HepG2 (cell line): Measurements from ENCODE around the gene ZNF396. TPM values are rescaled to one million over a fixed set of nuclear protein-coding genes. Genes with fewer than 3 reads are reported as not detected.

Experiments used
- ATAC-seq: fragments of 200-7000 bp; cut with Tn5 transposase; 3 replicates; pipeline ENCODE4 v1.9.1; 2020; ENCODE audit warnings: mild to moderate bottlenecking, moderate library complexity
- BruUV-seq: library from RNA; stranded (reverse); fragments of 400-500 nt; replicated peaks from 2 replicates; lab custom pipeline; 2021; lab: Mats Ljungman, UMichigan
- CTCF ChIA-PET: fragments of 300-600 bp; formaldehyde crosslinking; extraction: SDS; loops from one replicate; lab custom pipeline; 2021; ENCODE audit warnings: low total read pairs, inconsistent platforms, low intra/inter-chr PET ratio; lab: Yijun Ruan, JAX
- POLR2A ChIA-PET: fragments of 350-600 bp; sonication (Branson Sonifier 250); formaldehyde crosslinking; loops from one replicate; lab custom pipeline; 2020; ENCODE audit warnings: antibody characterized with exemption, inconsistent platforms; lab: Yijun Ruan, JAX
- DNase-seq: peaks from one replicate; pipeline ENCODE4 v3.0.0-alpha.2; 2015; ENCODE audit warnings: low spot score
- FAIRE-seq: peaks from 3 replicates; lab custom pipeline; 2011; peaks lifted over from hg19 to GRCh38; lab: Jason Lieb, UNC
- H2AFZ ChIP-seq: one replicate; pipeline ENCODE4 v1.6.1; 2011; ENCODE audit warnings: low read length, inconsistent platforms
- H3K27ac ChIP-seq: fragments of 300-600 bp; 3 replicates; pipeline ENCODE4 v1.8.0; 2011; ENCODE audit warnings: mixed run types, mild to moderate bottlenecking, mixed read lengths, low read length, inconsistent platforms; ENCODE audit not compliant: insufficient read depth; ENCODE audit errors: extremely low read length
- H3K27me3 ChIP-seq, 2 experiments: fragments of 200-600 bp in 1 of 2; 2 replicates in 1 of 2; 3 replicates in 1 of 2; pipeline versions ENCODE4 v1.6.0 to v1.8.0; 2011; ENCODE audit warnings: low read length in 2 of 2, mild to moderate bottlenecking in 2 of 2, moderate library complexity in 2 of 2, inconsistent platforms in 1 of 2; ENCODE audit not compliant: insufficient read depth in 2 of 2, control insufficient read depth in 1 of 2
- H3K36me3 ChIP-seq, 2 experiments: fragments of 200-600 bp in 1 of 2; replicated peaks in 1 of 2; 2 replicates in 1 of 2; 3 replicates in 1 of 2; pipeline versions ENCODE4 v1.5.1 to v1.8.0; 2011; ENCODE audit warnings: low read length in 2 of 2, inconsistent platforms in 1 of 2; ENCODE audit not compliant: insufficient read depth in 2 of 2, control insufficient read depth in 1 of 2
- H3K4me1 ChIP-seq: 2 replicates; pipeline ENCODE4 v1.5.1; 2012; ENCODE audit warnings: low read length, inconsistent platforms; ENCODE audit not compliant: insufficient read depth
- H3K4me2 ChIP-seq: 2 replicates; pipeline ENCODE4 v1.6.0; 2011; ENCODE audit warnings: low read depth, low read length, inconsistent platforms
- H3K4me3 ChIP-seq, 3 experiments: fragments of 200-600 bp in 1 of 3; sonication (generic), shearing (Covaris generic) in 1 of 3; replicated peaks in 1 of 3; 2 replicates each; pipeline ENCODE4 v1.5.1; 2011 to 2016; ENCODE audit warnings: low read length in 3 of 3, inconsistent platforms in 2 of 3, low read depth in 2 of 3, mild to moderate bottlenecking in 2 of 3, control low read depth in 1 of 3, mixed read lengths in 1 of 3; ENCODE audit not compliant: insufficient read depth in 1 of 3
- H3K79me2 ChIP-seq: one replicate; pipeline ENCODE4 v1.6.1; 2011; ENCODE audit warnings: low read length, inconsistent platforms; ENCODE audit not compliant: insufficient read depth
- H3K9ac ChIP-seq: 2 replicates; pipeline ENCODE4 v1.6.0; 2011; ENCODE audit warnings: mild to moderate bottlenecking, low read depth, low read length, inconsistent platforms; ENCODE audit not compliant: insufficient read depth
- H3K9me3 ChIP-seq: 2 replicates; pipeline ENCODE4 v1.5.1; 2012; ENCODE audit warnings: mild to moderate bottlenecking, low read length
- H4K20me1 ChIP-seq: 2 replicates; pipeline ENCODE4 v1.6.0; 2011; ENCODE audit warnings: inconsistent platforms, mild to moderate bottlenecking, low read length, moderate library complexity; ENCODE audit not compliant: insufficient read depth
- HBP1 ChIP-seq: IDR thresholded peaks from 2 replicates; pipeline ENCODE4 v1.6.1; 2016; ENCODE audit warnings: low read depth, control low read depth
- ISX ChIP-seq: sonication (generic); formaldehyde crosslinking; conservative IDR thresholded peaks from 2 replicates; pipeline ENCODE4 v1.5.0; 2020; ENCODE audit warnings: missing genetic modification reagents
- KDM1A ChIP-seq: IDR thresholded peaks from 2 replicates; pipeline ENCODE4 v1.6.1; 2016; ENCODE audit warnings: missing compliant biosample characterization
- NFE2L2 ChIP-seq: fragments of 150-350 bp; IDR thresholded peaks from 2 replicates; pipeline ENCODE4 v1.6.1; 2014; ENCODE audit warnings: low read length
- ZMYM3 ChIP-seq: sonication (generic); formaldehyde crosslinking; IDR thresholded peaks from 2 replicates; pipeline ENCODE4 v1.5.1; 2020; ENCODE audit warnings: mild to moderate bottlenecking, missing genetic modification reagents
- ZNF704 ChIP-seq: sonication (generic); formaldehyde crosslinking; IDR thresholded peaks from 2 replicates; pipeline ENCODE4 v1.8.1; 2023; ENCODE audit warnings: mild to moderate bottlenecking, inconsistent platforms, moderate library complexity, missing genetic modification reagents, borderline replicate concordance
- ZNF720 ChIP-seq: sonication (generic); formaldehyde crosslinking; IDR thresholded peaks from 2 replicates; pipeline ENCODE4 v1.4.0; 2020; ENCODE audit warnings: missing genetic modification reagents
- WGBS: methylation state at CpG from one replicate; pipeline ENCODE4 v1.1.6; 2017; ENCODE audit warnings: low lambda C conversion rate; 5-methylcytosine and 5-hydroxymethylcytosine counted together
- in situ Hi-C: cut with HindIII; loops from 2 replicates; pipeline ENCODE4 v1.10.0; 2017; ENCODE audit warnings: low pct_unique_long_range_greater_than_20kb; ENCODE audit not compliant: extremely low pct_ligation_motif_present
- intact Hi-C: fragments of 100-400 bp; cut with micrococcal nuclease; formaldehyde crosslinking; loops from one replicate; pipeline ENCODE4 v1.10.0; 2022; ENCODE audit not compliant: unreplicated experiment
- polyA plus RNA-seq, 8 experiments: library from polyadenylated mRNA; depleted of rRNA in 3 of 8; stranded (reverse) in 7 of 8; unstranded in 1 of 8; fragments of >200 nt; fragmentation: Illumina TruSeq in 4 of 8; extraction: Trizol in 4 of 8; gene quantifications; 2 replicates each; pipeline versions ENCODE4 v1.2.1 to v1.2.3, GENCODE V29; 2011 to 2016; ENCODE audit warnings: low read depth in 4 of 8, missing spikeins in 1 of 8, mixed read lengths in 1 of 8; ENCODE audit not compliant: insufficient read depth in 1 of 8
- total RNA-seq, 5 experiments: library from RNA; depleted of rRNA; stranded (reverse); fragments of >200 nt; fragmentation: Illumina TruSeq; extraction: Trizol; gene quantifications; 2 replicates each; pipeline ENCODE4 v1.2.3, GENCODE V29; 2016; ENCODE audit warnings: low read depth in 1 of 5
- TF ChIP-seq, protein P1 (sequence below): sonication (generic); formaldehyde crosslinking; IDR thresholded peaks from 2 replicates; pipeline ENCODE4 v1.8.0; 2023; ENCODE audit warnings: mild to moderate bottlenecking, missing genetic modification reagents
- TF ChIP-seq, protein P2 (sequence below): sonication (generic); formaldehyde crosslinking; IDR thresholded peaks from 2 replicates; pipeline ENCODE4 v1.4.0; 2020; ENCODE audit warnings: missing genetic modification reagents, borderline replicate concordance
- TF ChIP-seq, protein P3 (sequence below): sonication (generic); formaldehyde crosslinking; IDR thresholded peaks from 2 replicates; pipeline ENCODE4 v1.4.0; 2020; ENCODE audit warnings: missing genetic modification reagents

The ZNF396 gene
- total and polyA plus RNA-seq, 2 of the 13 experiments (the other 11 are each of a cell fraction or from before 2014, with no cell fraction given) = 0.25 to 0.75 TPM

- Histone ChIP-seq H3K27ac (no peak overlapping the region), H3K36me3 (no peaks in the 10 kb centered on the region), H2AFZ (no peak overlapping the region), H3K4me3 (no peak overlapping the region), H3K79me2 (no peaks in the 10 kb centered on the region), H4K20me1 (no peaks in the 10 kb centered on the region), H3K4me2 (no peak overlapping the region), H3K9me3 (no peaks in the 10 kb centered on the region), H3K27me3 (no peaks in the 10 kb centered on the region), H3K9ac (no peak overlapping the region), H3K4me1 (no peaks in the 10 kb centered on the region)
- WGBS = 55% methylated on average over 3 of the region's 3 CpGs
- in situ Hi-C loops (no loop called here), intact Hi-C loops (no loop called here)
- ATAC-seq (no peak), FAIRE-seq (no peak), DNase-seq (no peak)
- CTCF ChIA-PET = no interaction called here
- no peak for TF ChIP-seq KDM1A (CRISPR knock-in tag)
- TF ChIP-seq, protein P1, sequence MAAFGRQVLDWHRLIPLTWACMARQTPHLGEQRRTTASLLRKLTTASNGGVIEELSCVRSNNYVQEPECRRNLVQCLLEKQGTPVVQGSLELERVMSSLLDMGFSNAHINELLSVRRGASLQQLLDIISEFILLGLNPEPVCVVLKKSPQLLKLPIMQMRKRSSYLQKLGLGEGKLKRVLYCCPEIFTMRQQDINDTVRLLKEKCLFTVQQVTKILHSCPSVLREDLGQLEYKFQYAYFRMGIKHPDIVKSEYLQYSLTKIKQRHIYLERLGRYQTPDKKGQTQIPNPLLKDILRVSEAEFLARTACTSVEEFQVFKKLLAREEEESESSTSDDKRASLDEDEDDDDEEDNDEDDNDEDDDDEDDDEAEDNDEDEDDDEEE = no peak
- TF ChIP-seq ZNF720 = no peak
- TF ChIP-seq, protein P2, sequence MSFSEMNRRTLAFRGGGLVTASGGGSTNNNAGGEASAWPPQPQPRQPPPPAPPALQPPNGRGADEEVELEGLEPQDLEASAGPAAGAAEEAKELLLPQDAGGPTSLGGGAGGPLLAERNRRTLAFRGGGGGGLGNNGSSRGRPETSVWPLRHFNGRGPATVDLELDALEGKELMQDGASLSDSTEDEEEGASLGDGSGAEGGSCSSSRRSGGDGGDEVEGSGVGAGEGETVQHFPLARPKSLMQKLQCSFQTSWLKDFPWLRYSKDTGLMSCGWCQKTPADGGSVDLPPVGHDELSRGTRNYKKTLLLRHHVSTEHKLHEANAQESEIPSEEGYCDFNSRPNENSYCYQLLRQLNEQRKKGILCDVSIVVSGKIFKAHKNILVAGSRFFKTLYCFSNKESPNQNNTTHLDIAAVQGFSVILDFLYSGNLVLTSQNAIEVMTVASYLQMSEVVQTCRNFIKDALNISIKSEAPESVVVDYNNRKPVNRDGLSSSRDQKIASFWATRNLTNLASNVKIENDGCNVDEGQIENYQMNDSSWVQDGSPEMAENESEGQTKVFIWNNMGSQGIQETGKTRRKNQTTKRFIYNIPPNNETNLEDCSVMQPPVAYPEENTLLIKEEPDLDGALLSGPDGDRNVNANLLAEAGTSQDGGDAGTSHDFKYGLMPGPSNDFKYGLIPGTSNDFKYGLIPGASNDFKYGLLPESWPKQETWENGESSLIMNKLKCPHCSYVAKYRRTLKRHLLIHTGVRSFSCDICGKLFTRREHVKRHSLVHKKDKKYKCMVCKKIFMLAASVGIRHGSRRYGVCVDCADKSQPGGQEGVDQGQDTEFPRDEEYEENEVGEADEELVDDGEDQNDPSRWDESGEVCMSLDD (CRISPR knock-in tag) = no peak
- no peak for TF ChIP-seq ZMYM3 (CRISPR knock-in tag)
- no peak for TF ChIP-seq HBP1 (CRISPR knock-in tag)
- TF ChIP-seq, protein P3, sequence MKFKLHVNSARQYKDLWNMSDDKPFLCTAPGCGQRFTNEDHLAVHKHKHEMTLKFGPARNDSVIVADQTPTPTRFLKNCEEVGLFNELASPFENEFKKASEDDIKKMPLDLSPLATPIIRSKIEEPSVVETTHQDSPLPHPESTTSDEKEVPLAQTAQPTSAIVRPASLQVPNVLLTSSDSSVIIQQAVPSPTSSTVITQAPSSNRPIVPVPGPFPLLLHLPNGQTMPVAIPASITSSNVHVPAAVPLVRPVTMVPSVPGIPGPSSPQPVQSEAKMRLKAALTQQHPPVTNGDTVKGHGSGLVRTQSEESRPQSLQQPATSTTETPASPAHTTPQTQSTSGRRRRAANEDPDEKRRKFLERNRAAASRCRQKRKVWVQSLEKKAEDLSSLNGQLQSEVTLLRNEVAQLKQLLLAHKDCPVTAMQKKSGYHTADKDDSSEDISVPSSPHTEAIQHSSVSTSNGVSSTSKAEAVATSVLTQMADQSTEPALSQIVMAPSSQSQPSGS (CRISPR knock-in tag) = no peak
- no peak for TF ChIP-seq ISX (CRISPR knock-in tag)
- no peak for TF ChIP-seq NFE2L2
- TF ChIP-seq ZNF704 (CRISPR knock-in tag) = no peak
- POLR2A ChIA-PET = no interaction called here
- BruUV-seq = no TSS peak
Observed at GRCh38 chr18:35322486-35323458, 54.4 kb downstream of the ZNF396 start.
